Right cardiac atrium (tissue), 5 donors: Measurements from ENCODE around the gene GTF2A1L. TPM values are rescaled to one million over a fixed set of nuclear protein-coding genes. Genes with fewer than 3 reads are reported as not detected.
A peak's percentile ranks its signal among the peaks of the same experiment; 100 is the strongest.
"Not testable (repeated sequence)": the region's sequence is repeated elsewhere in the genome, so short reads cannot be mapped to it uniquely, and the experiment has no call there.

Source experiments
- ATAC-seq, 2 donors: fragments of 200-7000 bp; cut with Tn5 transposase; one replicate each; pipeline versions ENCODE4 v1.8.0 to v1.9.1; 2020; ENCODE audit warnings: moderate library complexity in 2 of 2, mild to moderate bottlenecking in 1 of 2
- DNase-seq, 3 donors: peaks; one replicate each; pipeline ENCODE4 v3.0.0-alpha.2; 2020
- H3K27ac ChIP-seq: one replicate; pipeline ENCODE4 v1.5.1; 2013; ENCODE audit warnings: mild to moderate bottlenecking, low read length, control low read depth, moderate library complexity
- H3K27me3 ChIP-seq: one replicate; pipeline ENCODE4 v1.6.1; 2013; ENCODE audit not compliant: control insufficient read depth, insufficient read depth
- H3K4me1 ChIP-seq: one replicate; pipeline ENCODE4 v1.6.1; 2013; ENCODE audit warnings: low read length; ENCODE audit not compliant: control insufficient read depth, insufficient read depth
- H3K4me3 ChIP-seq: one replicate; pipeline ENCODE4 v1.5.1; 2013; ENCODE audit warnings: low read length, control low read depth
- H3K9me3 ChIP-seq: one replicate; pipeline ENCODE4 v1.6.1; 2013; ENCODE audit warnings: low read length; ENCODE audit not compliant: control insufficient read depth
- WGBS: extraction: QIAGEN DNeasy Blood & Tissue Kit; methylation state at CpG from one replicate; pipeline ENCODE4 v1.1.7; 2013; 5-methylcytosine and 5-hydroxymethylcytosine counted together
- intact Hi-C, 4 donors: fragments of 100-400 bp; cut with DNase I; formaldehyde crosslinking; loops; one replicate each; pipeline versions ENCODE4 v1.11.0 to v1.14.0; 2022 to 2023
- polyA plus RNA-seq: library from polyadenylated mRNA; stranded (reverse); fragments of 200-250 nt; gene quantifications from one replicate; pipeline ENCODE4 v1.2.3, GENCODE V29; 2013
- total RNA-seq, 4 donors: library from RNA; stranded (reverse); fragmentation: NEBNext Ultra II Directional; extraction: Animal tissue kit (Norgen Biotek cat#: 25700); gene quantifications; one replicate each; pipeline ENCODE4 v1.2.1, GENCODE V29; 2021
- donor health status: healthy with polysubstance abuse.
- donor health status: DM: no; HTN: yes; CAD: no.
- donor health status: DM: no; HTN: no; CAD: no.
- donor health status: DM: no; HTN: yes; CAD: no; lungs with severe emphysema.
- donor health status: DM: yes; HTN: yes; CAD: no.

The GTF2A1L gene
- total and polyA plus RNA-seq, 5 donors = 0.79 TPM; not detected in 4

GRCh38 chr2:48696881-48697280 is 79.2 kb downstream of the GTF2A1L start:
- intact Hi-C loops = no loop called here
- Histone ChIP-seq H3K4me3 (no peak overlapping the region), H3K9me3 (no peaks in the 10 kb centered on the region), H3K4me1 (no peaks in the 10 kb centered on the region), H3K27me3 (no peaks in the 10 kb centered on the region), H3K27ac (no peak overlapping the region)
- WGBS = 92% methylated on average over 1 of the region's 1 CpG
- no peak for ATAC-seq
- DNase-seq = no peak

- Histone ChIP-seq H3K9me3 (no peaks in the 10 kb centered on the region), H3K27me3 (no peaks in the 10 kb centered on the region), H3K4me3 (no peak overlapping the region), H3K27ac (no peak overlapping the region), H3K4me1 (no peaks in the 10 kb centered on the region)
- no peak for DNase-seq
- WGBS = 49% methylated on average over 2 of the region's 2 CpGs
- intact Hi-C loops = no loop called here
- ATAC-seq = no peak
These were observed 81.8 kb downstream of the GTF2A1L start for GRCh38 chr2:48699348-48699930.

DNA sequence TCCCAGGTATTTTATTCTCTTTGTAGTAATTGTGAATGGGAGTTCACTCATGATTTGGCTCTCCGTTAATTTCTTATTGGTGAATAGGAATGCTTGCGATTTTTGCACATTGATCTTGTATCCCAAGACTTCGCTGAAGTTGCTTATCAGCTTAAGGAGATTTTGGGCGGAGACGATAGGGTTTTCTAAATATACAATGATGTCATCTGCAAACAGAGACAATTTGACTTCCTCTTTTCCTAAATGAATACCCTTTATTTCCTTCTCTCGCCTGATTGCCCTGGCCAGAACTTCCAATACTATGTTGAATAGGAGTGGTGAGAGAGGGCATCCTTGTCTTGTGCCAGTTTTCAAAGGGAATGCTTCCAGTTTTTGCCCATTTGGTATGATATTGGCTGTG is 86.0 kb downstream of the GTF2A1L start:
- H3K27me3 ChIP-seq, H3K27ac ChIP-seq, H3K9me3 ChIP-seq, intact Hi-C loops, H3K4me1 ChIP-seq, ATAC-seq, H3K4me3 ChIP-seq, DNase-seq: not testable (repeated sequence)
- 82% methylated on average over 6 of the region's 6 CpGs for WGBS

GRCh38 chr2:48707466-48707865 is 89.8 kb downstream of the GTF2A1L start:
- Histone ChIP-seq H3K4me3 (no peak overlapping the region), H3K4me1 (no peaks in the 10 kb centered on the region), H3K9me3 (no peaks in the 10 kb centered on the region), H3K27me3 (no peaks in the 10 kb centered on the region), H3K27ac (no peak overlapping the region)
- no peak for ATAC-seq
- intact Hi-C loops = no loop called here
- 80% methylated on average over 6 of the region's 6 CpGs for WGBS
- DNase-seq = no peak

- 72% methylated on average over 7 of the region's 7 CpGs for WGBS
- no peaks in the 10 kb centered on the region for H3K27me3 ChIP-seq
- DNase-seq (no peak), ATAC-seq (no peak)
- H3K4me3 ChIP-seq = no peak overlapping the region
- no peaks in the 10 kb centered on the region for H3K9me3 ChIP-seq
- no peak overlapping the region for H3K27ac ChIP-seq
- intact Hi-C loops = no loop called here
- no peaks in the 10 kb centered on the region for H3K4me1 ChIP-seq
These were observed 91.7 kb downstream of the GTF2A1L start for GRCh38 chr2:48709096-48710034.

- H3K4me1 ChIP-seq = peaks cover 2% of the 10 kb centered on the region
- H3K9me3 ChIP-seq = no peaks in the 10 kb centered on the region
- WGBS = 49% methylated on average over 4 of the region's 4 CpGs
- intact Hi-C loops = no loop called here
- no peak overlapping the region for H3K4me3 ChIP-seq
- no peaks in the 10 kb centered on the region for H3K27me3 ChIP-seq
- ATAC-seq = no peak
- H3K27ac ChIP-seq = no peak overlapping the region
- no peak for DNase-seq
These were observed 93.7 kb downstream of the GTF2A1L start for GRCh38 chr2:48711343-48711742.

DNA sequence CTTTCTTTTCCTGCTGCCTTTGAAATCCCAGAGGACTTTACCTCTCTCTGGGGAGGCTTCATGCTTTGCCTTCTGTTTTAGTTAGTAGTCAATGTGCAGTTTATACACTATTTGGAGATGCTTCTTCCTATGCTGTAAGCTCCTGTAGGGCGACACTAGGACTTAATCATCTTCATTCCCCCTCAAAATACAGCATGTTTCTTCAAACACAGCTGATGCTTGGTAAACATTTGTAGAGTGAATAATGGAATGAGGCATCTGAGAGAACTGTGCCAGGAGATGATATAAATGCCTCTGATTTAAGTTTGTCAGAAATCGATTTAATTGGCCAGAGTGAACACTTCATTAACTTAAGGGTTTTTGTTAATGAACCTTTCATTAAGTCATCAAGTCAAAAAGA is 94.5 kb downstream of the GTF2A1L start:
- DNase-seq = no peak
- Histone ChIP-seq H3K9me3 (no peaks in the 10 kb centered on the region), H3K27me3 (no peaks in the 10 kb centered on the region), H3K4me3 (no peak overlapping the region), H3K4me1 (peaks cover 2% of the 10 kb centered on the region), H3K27ac (no peak overlapping the region)
- no peak for ATAC-seq
- intact Hi-C loops = no loop called here
- 77% methylated on average over 2 of the region's 2 CpGs for WGBS

- ATAC-seq (peak; percentile 20 to 39), DNase-seq (no peak)
- no peaks in the 10 kb centered on the region for H3K9me3 ChIP-seq
- intact Hi-C loops = no loop called here
- no peak overlapping the region for H3K27ac ChIP-seq
- H3K27me3 ChIP-seq = no peaks in the 10 kb centered on the region
- H3K4me1 ChIP-seq = peaks cover 2% of the 10 kb centered on the region
- WGBS = 44% methylated on average over 1 of the region's 1 CpG
- H3K4me3 ChIP-seq = no peak overlapping the region
These were observed 96.0 kb downstream of the GTF2A1L start for GRCh38 chr2:48713647-48714046.

- no peak for DNase-seq
- intact Hi-C loops = no loop called here
- ATAC-seq = peak in 1 of 2 donors; percentile 47
- Histone ChIP-seq H3K27me3 (no peaks in the 10 kb centered on the region), H3K4me3 (no peak overlapping the region), H3K27ac (no peak overlapping the region), H3K4me1 (peaks cover 2% of the 10 kb centered on the region), H3K9me3 (no peaks in the 10 kb centered on the region)
- WGBS = 31% methylated on average over 2 of the region's 2 CpGs
These were observed 96.6 kb downstream of the GTF2A1L start for GRCh38 chr2:48714245-48714644.

- peak in 1 of 2 donors; percentile 53 for ATAC-seq
- H3K4me1 ChIP-seq = peaks cover 2% of the 10 kb centered on the region
- peak; percentile 39 to 72 (median 68) for DNase-seq
- no peaks in the 10 kb centered on the region for H3K27me3 ChIP-seq
- no peak overlapping the region for H3K4me3 ChIP-seq
- no peak overlapping the region for H3K27ac ChIP-seq
- H3K9me3 ChIP-seq = no peaks in the 10 kb centered on the region
- WGBS = 60% methylated on average over 7 of the region's 7 CpGs
- intact Hi-C loops = no loop called here
These were observed 97.6 kb downstream of the GTF2A1L start for GRCh38 chr2:48715042-48715899.

DNA sequence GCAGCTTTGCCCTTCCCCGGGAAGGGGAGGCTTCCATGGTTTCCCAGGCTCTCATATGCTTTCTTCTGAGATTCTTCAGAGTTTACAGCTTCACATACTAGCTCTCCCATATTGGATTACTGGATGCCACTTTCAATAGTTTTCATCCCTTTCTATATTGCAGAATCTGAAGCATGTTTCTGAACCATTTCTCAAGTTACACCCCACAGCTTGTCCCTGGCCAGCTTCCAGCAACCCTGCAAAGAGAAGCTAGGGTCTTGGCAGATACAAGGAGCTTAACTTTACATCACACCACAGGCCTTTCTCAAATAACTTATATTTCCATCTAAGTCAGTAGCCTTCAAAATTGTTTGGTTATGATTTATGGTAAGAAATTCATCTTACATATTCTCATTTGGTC is 98.3 kb downstream of the GTF2A1L start:
- intact Hi-C loops = no loop called here
- no peak overlapping the region for H3K4me3 ChIP-seq
- ATAC-seq (no peak), DNase-seq (no peak)
- H3K4me1 ChIP-seq = peaks cover 2% of the 10 kb centered on the region
- 71% methylated on average over 1 of the region's 1 CpG for WGBS
- no peaks in the 10 kb centered on the region for H3K9me3 ChIP-seq
- no peaks in the 10 kb centered on the region for H3K27me3 ChIP-seq
- H3K27ac ChIP-seq = no peak overlapping the region
